ENCODE results near the gene PSMB11. TPM values are rescaled to one million over a fixed set of nuclear protein-coding genes. Genes with fewer than 3 reads are reported as not detected.

PSMB11 gene
- total and polyA plus RNA-seq, 12 donors, result not detected

DNA sequence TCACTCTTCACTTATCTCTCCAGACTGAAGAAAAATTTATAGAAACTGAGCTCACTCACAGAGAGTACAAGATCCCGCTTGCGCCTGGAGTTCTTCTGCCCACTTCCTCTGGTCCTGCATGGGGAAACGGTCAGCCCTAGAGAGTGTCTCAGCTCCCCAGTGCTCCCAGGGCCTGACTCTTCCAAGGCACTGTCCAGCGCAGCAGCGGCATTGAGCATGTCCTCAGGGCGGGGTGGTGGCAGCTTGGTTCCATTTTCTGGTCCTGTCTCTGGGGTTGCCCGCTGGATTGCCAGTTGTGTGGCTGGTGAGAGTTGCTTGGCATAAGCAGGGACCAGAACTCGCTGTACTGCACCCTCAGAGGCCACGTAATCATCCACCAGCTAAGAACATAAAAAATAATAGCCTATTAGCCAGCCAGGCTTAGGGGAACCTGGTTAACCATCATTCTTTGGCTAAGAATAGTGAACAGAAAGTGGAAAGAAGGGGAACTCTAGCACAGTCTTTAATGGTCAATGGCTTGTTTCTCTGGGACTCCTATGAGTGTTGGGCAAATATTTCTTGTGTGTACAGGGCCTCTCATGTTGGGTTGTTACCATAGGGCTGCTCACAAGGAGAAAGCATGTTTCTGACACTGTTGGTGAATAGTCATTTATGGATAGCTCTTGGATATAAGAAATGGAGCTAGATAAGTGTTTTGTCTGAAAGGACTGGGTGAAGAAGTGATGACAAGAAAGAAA lies 46.0 kb upstream of the PSMB11 start:
- intact Hi-C loops (cut with DNase I), result loop anchor here in 3 of 10 donors (1.0 to 5.0 kb wide), 4 partner anchors 19 to 63 kb away; no protein-coding TSS in a partner anchor
- no peaks in the 10 kb centered on the region for H3K27me3 ChIP-seq
- peaks cover 0 to 22% (median 0%) of the 10 kb centered on the region in 9 donors for H3K36me3 ChIP-seq
- ATAC-seq (no peak), DNase-seq (no peak)
- no peak overlapping the region for H3K27ac ChIP-seq
- no peaks in the 10 kb centered on the region for H3K9me3 ChIP-seq
- H3K4me1 ChIP-seq, result peaks cover 3 to 25% (median 8%) of the 10 kb centered on the region in 9 donors
- H3K4me3 ChIP-seq, result no peak overlapping the region
- TF ChIP-seq, protein P1, sequence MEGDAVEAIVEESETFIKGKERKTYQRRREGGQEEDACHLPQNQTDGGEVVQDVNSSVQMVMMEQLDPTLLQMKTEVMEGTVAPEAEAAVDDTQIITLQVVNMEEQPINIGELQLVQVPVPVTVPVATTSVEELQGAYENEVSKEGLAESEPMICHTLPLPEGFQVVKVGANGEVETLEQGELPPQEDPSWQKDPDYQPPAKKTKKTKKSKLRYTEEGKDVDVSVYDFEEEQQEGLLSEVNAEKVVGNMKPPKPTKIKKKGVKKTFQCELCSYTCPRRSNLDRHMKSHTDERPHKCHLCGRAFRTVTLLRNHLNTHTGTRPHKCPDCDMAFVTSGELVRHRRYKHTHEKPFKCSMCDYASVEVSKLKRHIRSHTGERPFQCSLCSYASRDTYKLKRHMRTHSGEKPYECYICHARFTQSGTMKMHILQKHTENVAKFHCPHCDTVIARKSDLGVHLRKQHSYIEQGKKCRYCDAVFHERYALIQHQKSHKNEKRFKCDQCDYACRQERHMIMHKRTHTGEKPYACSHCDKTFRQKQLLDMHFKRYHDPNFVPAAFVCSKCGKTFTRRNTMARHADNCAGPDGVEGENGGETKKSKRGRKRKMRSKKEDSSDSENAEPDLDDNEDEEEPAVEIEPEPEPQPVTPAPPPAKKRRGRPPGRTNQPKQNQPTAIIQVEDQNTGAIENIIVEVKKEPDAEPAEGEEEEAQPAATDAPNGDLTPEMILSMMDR (IDR thresholded peaks at IDR 0.05), result no peak
- 92 to 95% methylated on average over 9 of the region's 9 CpGs for WGBS, 2 donors

DNA sequence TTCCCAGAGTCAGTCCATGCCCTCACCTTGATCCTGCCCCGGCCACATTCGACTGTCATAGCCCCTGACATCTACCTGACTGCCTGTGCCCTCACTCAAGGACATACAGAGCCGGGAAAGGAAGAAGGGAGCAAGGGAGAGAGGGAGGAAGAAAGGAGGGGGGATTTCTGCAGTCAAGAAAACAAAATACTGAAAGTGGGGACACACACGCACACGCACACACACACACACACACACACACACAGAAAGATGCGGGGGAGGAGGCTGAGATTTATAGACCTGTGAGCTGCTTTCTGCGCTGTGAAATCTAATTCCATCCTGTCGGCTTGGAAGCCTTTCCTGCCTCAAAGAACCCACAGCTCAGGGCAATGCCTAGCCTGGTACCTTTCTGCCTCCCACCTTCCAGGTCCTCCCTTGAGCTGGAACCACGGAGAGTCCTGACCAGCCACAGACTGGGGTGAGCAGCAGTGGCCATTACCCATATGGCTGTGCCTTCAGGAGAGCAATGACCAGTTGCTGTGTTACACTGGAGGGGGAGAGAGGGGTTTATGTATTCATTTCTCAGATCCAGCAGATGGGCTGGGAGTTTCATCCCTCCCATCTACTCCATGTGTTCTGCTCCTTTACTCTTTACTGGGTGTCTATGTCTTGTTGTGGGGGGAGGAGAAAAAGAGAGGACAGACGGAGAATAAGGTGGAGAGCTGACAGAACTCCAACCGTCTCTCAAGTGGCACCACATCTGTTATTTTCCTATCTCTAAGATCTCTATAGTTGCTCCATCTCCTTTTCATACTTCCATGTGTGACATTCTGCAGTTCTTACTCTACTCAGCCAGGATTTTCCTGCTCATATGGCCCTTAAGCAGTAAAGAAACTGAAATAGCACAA lies 45.0 kb upstream of the PSMB11 start:
- 79 to 82% methylated on average over 11 of the region's 11 CpGs for WGBS, 2 donors
- Histone ChIP-seq H3K4me1 (peaks cover 3 to 25% (median 8%) of the 10 kb centered on the region in 9 donors), H3K9me3 (no peaks in the 10 kb centered on the region), H3K36me3 (peaks cover 0 to 16% (median 0%) of the 10 kb centered on the region in 9 donors), H3K4me3 (no peak overlapping the region), H3K27me3 (no peaks in the 10 kb centered on the region), H3K27ac (no peak overlapping the region)
- no peak for DNase-seq
- TF ChIP-seq, protein P1 (IDR thresholded peaks at IDR 0.05), result no peak
- intact Hi-C loops (cut with DNase I), result loop anchor here in 2 of 10 donors (1.0 to 5.0 kb wide), 2 partner anchors 20 to 55 kb away; no protein-coding TSS in a partner anchor
- ATAC-seq, result no peak

DNA sequence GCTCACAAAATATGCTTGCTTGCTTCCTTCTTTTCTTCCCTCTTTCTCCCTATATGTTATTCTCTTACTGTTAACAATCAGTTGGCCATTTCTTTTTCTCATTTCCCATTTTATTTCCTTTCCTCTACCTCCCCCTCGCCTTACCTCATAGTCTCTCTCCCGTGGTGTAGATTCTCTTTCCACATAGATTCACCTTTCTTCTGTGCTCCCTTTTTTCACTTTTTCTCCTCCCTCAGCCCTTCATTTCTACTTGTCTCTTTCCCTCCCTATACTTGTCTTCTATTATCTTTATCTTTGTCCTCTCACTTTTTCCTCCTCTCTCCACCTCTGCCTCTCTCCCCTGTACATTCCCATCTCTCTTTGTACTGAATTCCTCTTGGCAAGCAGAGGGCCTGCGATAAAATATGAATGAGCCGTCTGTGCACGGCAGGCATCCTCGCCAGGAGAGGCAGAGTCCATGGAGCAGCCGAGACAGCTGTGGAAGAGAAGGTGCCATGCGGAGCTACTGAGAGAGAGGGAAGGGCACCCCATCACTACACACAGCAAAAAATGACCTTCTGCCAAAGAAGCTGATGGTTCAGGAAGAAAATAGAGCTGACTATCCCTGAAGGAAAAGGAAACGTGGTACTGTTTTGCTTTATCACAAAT lies 44.2 kb upstream of the PSMB11 start:
- WGBS, 2 donors, result 54 to 58% methylated on average over 9 of the region's 9 CpGs
- intact Hi-C loops (cut with DNase I), result loop anchor here in 1 of 10 donors (5.0 kb wide), 1 partner anchor 55 kb away; no protein-coding TSS in a partner anchor
- DNase-seq, result no peak
- no peak overlapping the region for H3K4me3 ChIP-seq
- H3K27ac ChIP-seq, result no peak overlapping the region
- peaks cover 3 to 25% (median 8%) of the 10 kb centered on the region in 9 donors for H3K4me1 ChIP-seq
- no peaks in the 10 kb centered on the region for H3K9me3 ChIP-seq
- TF ChIP-seq, protein P1 (IDR thresholded peaks at IDR 0.05), result no peak
- no peaks in the 10 kb centered on the region for H3K27me3 ChIP-seq
- ATAC-seq, result peak in 6 of 8 donors; percentile 19 to 66 (median 40)
- peaks cover 0 to 14% (median 0%) of the 10 kb centered on the region in 9 donors for H3K36me3 ChIP-seq
